ENCODE measurements around the gene RYR3.

Gene RYR3

GRCh38 chr15:33639456-33639855 is 328.7 kb downstream of the RYR3 start:
- TF ChIP-seq, protein P1, sequence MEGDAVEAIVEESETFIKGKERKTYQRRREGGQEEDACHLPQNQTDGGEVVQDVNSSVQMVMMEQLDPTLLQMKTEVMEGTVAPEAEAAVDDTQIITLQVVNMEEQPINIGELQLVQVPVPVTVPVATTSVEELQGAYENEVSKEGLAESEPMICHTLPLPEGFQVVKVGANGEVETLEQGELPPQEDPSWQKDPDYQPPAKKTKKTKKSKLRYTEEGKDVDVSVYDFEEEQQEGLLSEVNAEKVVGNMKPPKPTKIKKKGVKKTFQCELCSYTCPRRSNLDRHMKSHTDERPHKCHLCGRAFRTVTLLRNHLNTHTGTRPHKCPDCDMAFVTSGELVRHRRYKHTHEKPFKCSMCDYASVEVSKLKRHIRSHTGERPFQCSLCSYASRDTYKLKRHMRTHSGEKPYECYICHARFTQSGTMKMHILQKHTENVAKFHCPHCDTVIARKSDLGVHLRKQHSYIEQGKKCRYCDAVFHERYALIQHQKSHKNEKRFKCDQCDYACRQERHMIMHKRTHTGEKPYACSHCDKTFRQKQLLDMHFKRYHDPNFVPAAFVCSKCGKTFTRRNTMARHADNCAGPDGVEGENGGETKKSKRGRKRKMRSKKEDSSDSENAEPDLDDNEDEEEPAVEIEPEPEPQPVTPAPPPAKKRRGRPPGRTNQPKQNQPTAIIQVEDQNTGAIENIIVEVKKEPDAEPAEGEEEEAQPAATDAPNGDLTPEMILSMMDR (conservative IDR thresholded peaks at IDR 0.05; ENCODE audit: low read length): no peak
- no peak for DNase-seq (ENCODE audit: low read depth)
- H3K4me3 ChIP-seq (ENCODE audit: low read length): no peak overlapping the region

- H3K4me3 ChIP-seq (ENCODE audit: low read length): no peak overlapping the region
- TF ChIP-seq, protein P1 (conservative IDR thresholded peaks at IDR 0.05; ENCODE audit: low read length): no peak
- DNase-seq (ENCODE audit: low read depth): no peak
Measured at GRCh38 chr15:33639978-33640377, 329.2 kb downstream of the RYR3 start.

DNA sequence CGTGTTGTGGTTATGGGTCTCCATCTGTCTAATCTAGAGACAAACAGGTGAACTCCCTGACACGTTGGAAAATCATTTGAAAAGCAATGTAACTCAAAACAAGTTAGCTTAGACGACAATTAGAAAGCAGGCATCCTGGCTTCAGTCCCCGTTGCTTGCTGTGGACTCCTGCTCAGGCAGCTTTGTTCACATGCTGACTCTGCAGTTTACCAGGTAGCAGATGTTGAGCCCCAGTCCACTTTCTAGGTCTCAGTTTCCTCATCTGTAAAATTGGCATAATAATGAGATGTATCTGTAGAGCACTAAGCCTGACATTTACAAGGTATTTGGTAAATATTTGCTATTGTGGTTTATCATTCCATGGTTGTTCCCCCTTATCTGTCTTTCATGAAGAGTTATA is 330.3 kb downstream of the RYR3 start:
- DNase-seq (ENCODE audit: low read depth): no peak
- TF ChIP-seq, protein P1 (conservative IDR thresholded peaks at IDR 0.05; ENCODE audit: low read length): no peak
- H3K4me3 ChIP-seq (ENCODE audit: low read length): no peak overlapping the region

DNA sequence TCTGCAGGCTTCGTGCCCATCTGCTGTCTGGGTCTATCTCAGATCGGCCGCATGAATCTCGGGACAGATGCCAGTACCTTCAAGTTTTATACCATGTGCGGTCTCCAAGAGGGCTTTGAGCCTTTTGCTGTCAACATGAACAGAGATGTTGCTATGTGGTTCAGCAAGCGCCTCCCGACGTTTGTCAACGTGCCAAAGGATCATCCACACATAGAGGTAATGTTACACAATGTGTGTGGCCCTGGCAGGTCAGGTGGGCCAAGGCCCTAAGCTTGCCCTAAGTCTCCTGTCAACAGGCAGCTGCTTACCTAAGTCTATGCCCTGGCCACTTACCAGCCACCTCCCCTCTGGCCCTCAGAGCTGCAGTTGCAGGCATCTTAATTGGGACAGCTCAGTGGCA is 333.5 kb downstream of the RYR3 start:
- DNase-seq (ENCODE audit: low read depth): no peak
- no peak overlapping the region for H3K4me3 ChIP-seq (ENCODE audit: low read length)
- TF ChIP-seq, protein P1 (conservative IDR thresholded peaks at IDR 0.05; ENCODE audit: low read length): no peak

DNA sequence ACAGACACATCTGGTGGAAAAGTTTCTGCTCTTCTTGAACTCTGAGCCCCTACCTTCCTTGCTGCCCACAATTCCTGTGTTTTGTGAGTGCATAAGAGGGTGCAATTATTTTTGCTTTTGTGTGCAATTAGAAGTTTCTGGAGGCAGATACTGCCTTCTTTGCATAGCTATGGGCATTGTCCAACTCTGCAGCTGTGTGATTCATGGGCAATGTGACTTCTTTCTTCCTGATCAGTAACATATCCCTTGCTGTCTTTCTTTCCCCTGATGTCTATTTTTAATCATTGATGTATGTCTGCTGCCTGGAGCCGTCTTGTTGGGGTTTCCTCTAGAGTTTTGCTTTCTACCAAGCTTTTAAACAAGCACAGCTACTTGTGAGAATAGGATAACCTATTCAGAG is 336.0 kb downstream of the RYR3 start:
- no peak for DNase-seq (ENCODE audit: low read depth)
- no peak overlapping the region for H3K4me3 ChIP-seq (ENCODE audit: low read length)
- TF ChIP-seq, protein P1 (conservative IDR thresholded peaks at IDR 0.05; ENCODE audit: low read length): no peak

DNA sequence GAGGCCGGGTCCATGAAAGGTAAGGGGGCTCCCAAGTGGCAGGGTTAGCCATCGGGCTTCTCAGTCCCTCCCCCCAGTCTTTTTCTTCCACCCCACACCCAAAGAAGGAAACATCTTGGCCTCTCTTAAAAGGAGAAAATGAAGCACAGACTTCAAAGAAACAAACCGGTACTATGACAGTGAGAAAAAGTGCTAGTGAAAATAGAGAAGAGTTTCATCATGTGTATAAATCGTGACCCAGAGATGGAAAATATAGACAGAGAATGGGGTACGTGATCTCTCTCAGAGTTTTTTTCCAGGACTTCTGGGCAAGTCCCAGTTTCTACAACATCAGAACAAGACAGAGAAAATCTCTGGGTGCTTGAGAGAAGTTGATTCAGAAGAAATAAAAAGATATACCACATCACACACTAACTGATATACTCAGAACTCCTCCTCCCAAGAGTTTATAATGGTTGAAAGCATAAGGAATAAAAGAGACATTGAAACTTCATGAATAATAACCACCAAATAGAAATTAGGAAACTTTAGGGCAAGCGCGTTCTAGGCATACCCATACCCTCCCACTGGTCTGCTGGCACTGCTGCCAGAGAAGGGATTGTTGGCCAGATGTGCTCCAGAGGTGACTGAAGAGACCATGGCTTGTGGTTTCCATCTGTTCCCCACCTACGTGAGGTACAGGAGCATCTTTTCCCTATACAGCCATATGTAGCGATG is 338.6 kb downstream of the RYR3 start:
- TF ChIP-seq, protein P1 (conservative IDR thresholded peaks at IDR 0.05; ENCODE audit: low read length): no peak
- H3K4me3 ChIP-seq (ENCODE audit: low read length): no peak overlapping the region
- no peak for DNase-seq (ENCODE audit: low read depth)

GRCh38 chr15:33654860-33655259 is 344.1 kb downstream of the RYR3 start:
- TF ChIP-seq, protein P1 (conservative IDR thresholded peaks at IDR 0.05; ENCODE audit: low read length): 0 out of 2 replicates have a peak, but pooled peaks have one; percentile 1

More at GRCh38 chr15:33654860-33655259, 344.1 kb downstream of the RYR3 start:
- DNase-seq (ENCODE audit: low read depth): peak; percentile 6
- no peak overlapping the region for H3K4me3 ChIP-seq (ENCODE audit: low read length)

Measured in AG10803 (cell line).